COR-L47 (cell line): ENCODE data around the gene PDE1C.
"Not testable (repeated sequence)": the region's sequence is repeated elsewhere in the genome, so short reads cannot be mapped to it uniquely, and the experiment has no call there.

ENCODE experiments used
- DNase-seq: peaks from one replicate; lab custom pipeline; 2025; lab: John Stamatoyannopoulos, UW

Gene PDE1C

GRCh38 chr7:32043688-32044087, 26.5 kb downstream of the PDE1C start:
- DNase-seq, result no peak

GRCh38 chr7:32042900-32043299, 27.3 kb downstream of the PDE1C start:
- DNase-seq, result no peak

GRCh38 chr7:32039000-32039756, 31.0 kb downstream of the PDE1C start:
- DNase-seq, result no peak

GRCh38 chr7:32037650-32038198, 32.5 kb downstream of the PDE1C start:
- DNase-seq, result no peak

- DNase-seq, result no peak
These were observed 33.6 kb downstream of the PDE1C start for GRCh38 chr7:32036557-32036956.

- no peak for DNase-seq
These were observed 36.2 kb downstream of the PDE1C start for GRCh38 chr7:32034052-32034451.

GRCh38 chr7:32033006-32033405, 37.2 kb downstream of the PDE1C start:
- DNase-seq, result no peak

GRCh38 chr7:32032211-32032610, 38.0 kb downstream of the PDE1C start:
- DNase-seq, result no peak

GRCh38 chr7:32030904-32031692, 39.1 kb downstream of the PDE1C start:
- DNase-seq, result no peak

GRCh38 chr7:32026083-32026425, 44.2 kb downstream of the PDE1C start:
- no peak for DNase-seq

GRCh38 chr7:32025381-32026082, 44.7 kb downstream of the PDE1C start:
- no peak for DNase-seq

- no peak for DNase-seq
These were observed 46.8 kb downstream of the PDE1C start for GRCh38 chr7:32023376-32023775.

GRCh38 chr7:32022966-32023365, 47.2 kb downstream of the PDE1C start:
- DNase-seq, result no peak

GRCh38 chr7:32020551-32021159, 49.6 kb downstream of the PDE1C start:
- DNase-seq, result no peak

GRCh38 chr7:32018845-32019578, 51.2 kb downstream of the PDE1C start:
- DNase-seq, result no peak

- DNase-seq, result no peak
These were observed 55.1 kb downstream of the PDE1C start for GRCh38 chr7:32015133-32015532.

- DNase-seq, result not testable (repeated sequence)
These were observed 56.7 kb downstream of the PDE1C start for GRCh38 chr7:32013471-32013870.

GRCh38 chr7:32005577-32005976, 64.6 kb downstream of the PDE1C start:
- no peak for DNase-seq

- DNase-seq, result no peak
These were observed 68.3 kb downstream of the PDE1C start for GRCh38 chr7:32001948-32002347.

GRCh38 chr7:31997423-31997822, 72.8 kb downstream of the PDE1C start:
- DNase-seq, result no peak

GRCh38 chr7:31995134-31995533, 75.1 kb downstream of the PDE1C start:
- no peak for DNase-seq
